ENCODE results near the gene HSPA6.
"Not testable (repeated sequence)": the region's sequence is repeated elsewhere in the genome, so short reads cannot be mapped to it uniquely, and the experiment has no call there.

The HSPA6 gene

DNA sequence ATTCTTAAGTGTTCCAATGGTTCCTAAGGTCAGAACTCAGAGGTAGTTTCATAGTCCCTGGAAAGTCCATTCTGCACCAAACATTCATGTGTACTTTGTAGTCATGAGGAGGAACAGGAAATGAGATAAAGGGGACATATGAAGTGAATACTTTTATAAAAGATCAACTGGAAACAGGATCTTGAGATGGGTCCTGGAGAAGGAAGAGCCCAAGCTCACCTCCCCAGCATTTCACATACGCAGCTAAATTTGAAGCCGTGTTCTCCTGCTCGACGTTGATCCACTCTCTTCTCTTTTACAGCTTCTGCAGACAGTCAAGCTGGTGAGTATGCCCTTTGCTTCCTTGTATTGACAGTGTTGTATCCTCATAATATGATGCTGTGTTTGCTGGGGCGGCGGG lies 18.7 kb upstream of the HSPA6 start:
- no peak for DNase-seq

GRCh38 chr1:161506336-161507223 lies 17.8 kb upstream of the HSPA6 start:
- no peak for DNase-seq

DNA sequence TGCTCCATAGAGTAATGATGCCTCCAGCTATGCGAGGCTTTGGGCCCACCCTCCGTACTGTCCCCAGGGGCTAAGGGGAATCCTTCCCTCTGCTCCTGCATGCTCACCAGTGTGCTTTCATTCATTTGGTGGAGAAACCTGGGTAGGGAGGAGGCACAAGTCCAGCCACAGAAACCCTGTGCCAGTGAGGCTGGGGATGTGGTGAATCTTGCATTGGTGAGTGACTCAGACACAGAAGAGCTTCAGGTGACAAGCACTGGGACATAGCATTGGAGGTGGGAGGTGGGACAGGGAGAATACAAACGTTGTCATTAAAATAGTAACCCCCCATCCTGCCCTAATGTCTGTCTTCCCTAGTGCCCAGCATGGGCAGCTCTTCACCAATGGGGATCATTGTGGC lies 13.9 kb upstream of the HSPA6 start:
- no peak for DNase-seq

DNA sequence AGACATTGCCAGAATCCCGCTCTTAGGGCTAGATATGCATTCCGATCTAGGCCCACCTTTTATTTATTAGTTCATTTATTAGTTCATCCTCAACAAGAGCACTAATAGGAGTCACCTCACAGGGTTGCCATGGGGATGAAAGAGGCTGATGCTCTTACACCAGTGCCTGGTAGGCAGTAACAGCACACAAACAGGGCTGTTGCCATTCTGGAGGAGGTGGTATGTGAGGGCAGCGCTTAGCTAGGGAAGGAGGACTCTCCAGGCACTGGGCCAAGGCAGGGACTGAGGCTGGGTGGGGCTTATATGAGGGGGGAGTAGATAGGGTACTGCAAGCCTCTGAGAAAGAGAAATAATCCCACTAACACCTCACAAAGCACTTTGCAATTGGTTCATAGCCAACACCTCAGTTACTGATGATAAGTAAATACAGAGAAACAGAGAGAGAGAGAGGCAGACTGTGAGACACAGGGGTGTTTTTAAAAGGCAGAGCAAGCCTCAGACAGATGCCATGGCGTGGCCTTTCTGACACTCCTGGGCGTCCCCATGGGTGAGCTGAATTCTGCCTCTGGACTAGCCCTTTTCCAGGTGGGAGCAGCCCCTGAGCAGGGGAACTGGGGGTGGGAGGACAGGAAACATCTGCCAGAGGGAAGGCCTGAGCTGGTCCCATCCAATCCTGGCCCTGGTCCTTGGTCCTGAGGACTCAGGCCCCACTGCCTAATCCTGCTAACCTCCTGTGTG lies 13.2 kb upstream of the HSPA6 start:
- no peak for DNase-seq

- no peak for DNase-seq
Measured at GRCh38 chr1:161511756-161512060, 12.6 kb upstream of the HSPA6 start.

- not testable (repeated sequence) for DNase-seq
Measured at GRCh38 chr1:161512636-161513447, 11.5 kb upstream of the HSPA6 start.

- DNase-seq, result not testable (repeated sequence)
Measured at GRCh38 chr1:161513448-161513780, 10.9 kb upstream of the HSPA6 start.

- not testable (repeated sequence) for DNase-seq
Measured at GRCh38 chr1:161513953-161514352, 10.4 kb upstream of the HSPA6 start.

DNA sequence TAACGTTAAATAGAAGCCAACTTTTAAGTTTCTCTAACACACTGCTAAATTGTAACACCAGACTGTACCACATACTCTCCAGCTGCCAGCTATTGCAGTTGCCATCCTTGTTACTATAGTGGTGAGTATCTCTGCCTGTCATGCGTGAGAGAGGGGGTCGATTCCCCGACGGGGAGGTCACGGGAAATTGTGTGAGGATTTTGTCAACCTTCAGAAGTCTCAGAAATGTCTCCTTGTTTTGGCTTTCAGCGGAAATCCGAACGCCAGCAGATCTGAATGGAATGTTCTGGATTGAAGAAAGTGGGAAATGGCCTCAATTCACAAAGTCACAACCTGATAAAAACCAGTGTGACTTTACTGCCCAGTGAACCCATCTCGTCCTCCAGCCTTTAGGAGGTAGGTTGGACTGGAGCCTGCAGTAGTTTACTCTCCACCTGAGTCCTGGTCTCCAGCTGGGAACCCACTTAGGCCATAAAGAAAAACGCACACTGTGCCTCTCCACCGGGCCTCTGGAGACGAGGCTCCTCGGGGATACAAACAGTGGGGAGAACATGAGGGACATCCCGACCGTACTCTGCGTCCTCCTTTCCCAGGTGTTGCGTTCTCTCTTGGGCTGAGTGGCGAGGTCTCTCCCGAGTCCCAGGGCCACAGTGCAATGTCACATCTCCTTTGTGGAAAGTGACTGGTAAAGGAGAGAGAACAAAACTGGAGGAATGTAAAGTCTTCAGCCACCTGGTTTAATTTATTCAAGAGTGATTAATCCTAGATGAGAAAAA lies 1.1 kb upstream of the HSPA6 start:
- DNase-seq, result not testable (repeated sequence)

GRCh38 chr1:161524742-161525291 lies 477 bp downstream of the HSPA6 start:
- DNase-seq, result not testable (repeated sequence)

DNA sequence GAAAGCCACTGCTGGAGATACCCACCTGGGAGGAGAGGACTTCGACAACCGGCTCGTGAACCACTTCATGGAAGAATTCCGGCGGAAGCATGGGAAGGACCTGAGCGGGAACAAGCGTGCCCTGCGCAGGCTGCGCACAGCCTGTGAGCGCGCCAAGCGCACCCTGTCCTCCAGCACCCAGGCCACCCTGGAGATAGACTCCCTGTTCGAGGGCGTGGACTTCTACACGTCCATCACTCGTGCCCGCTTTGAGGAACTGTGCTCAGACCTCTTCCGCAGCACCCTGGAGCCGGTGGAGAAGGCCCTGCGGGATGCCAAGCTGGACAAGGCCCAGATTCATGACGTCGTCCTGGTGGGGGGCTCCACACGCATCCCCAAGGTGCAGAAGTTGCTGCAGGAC lies 981 bp downstream of the HSPA6 start:
- not testable (repeated sequence) for DNase-seq

- DNase-seq, result not testable (repeated sequence)
Measured at GRCh38 chr1:161525918-161526317, 1.6 kb downstream of the HSPA6 start.

DNA sequence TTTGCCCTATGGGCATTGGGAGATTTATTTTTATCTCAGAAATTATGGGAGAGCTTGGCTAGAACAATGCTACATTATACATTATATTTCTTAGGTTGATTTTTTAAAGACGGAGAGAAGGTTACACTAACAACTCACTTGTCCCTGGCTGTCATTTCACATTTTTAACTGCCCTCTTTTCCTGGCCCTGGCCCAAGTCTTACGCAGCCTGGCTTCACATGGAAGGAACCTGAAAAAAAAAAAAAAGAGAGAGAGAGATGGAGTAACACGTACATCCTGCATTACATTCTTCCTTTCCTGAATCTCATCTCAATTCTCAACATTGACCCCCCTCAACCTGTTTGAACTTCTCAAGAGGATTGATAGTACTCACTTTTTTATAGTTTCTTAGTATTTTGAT lies 4.2 kb downstream of the HSPA6 start:
- not testable (repeated sequence) for DNase-seq

- not testable (repeated sequence) for DNase-seq
Measured at GRCh38 chr1:161529463-161530104, 5.2 kb downstream of the HSPA6 start.

GRCh38 chr1:161530158-161530557 lies 5.8 kb downstream of the HSPA6 start:
- peak; percentile 67 for DNase-seq

GRCh38 chr1:161530671-161531641 lies 6.6 kb downstream of the HSPA6 start:
- peak; percentile 83 for DNase-seq

GRCh38 chr1:161531986-161532643 lies 7.8 kb downstream of the HSPA6 start:
- no peak for DNase-seq

DNA sequence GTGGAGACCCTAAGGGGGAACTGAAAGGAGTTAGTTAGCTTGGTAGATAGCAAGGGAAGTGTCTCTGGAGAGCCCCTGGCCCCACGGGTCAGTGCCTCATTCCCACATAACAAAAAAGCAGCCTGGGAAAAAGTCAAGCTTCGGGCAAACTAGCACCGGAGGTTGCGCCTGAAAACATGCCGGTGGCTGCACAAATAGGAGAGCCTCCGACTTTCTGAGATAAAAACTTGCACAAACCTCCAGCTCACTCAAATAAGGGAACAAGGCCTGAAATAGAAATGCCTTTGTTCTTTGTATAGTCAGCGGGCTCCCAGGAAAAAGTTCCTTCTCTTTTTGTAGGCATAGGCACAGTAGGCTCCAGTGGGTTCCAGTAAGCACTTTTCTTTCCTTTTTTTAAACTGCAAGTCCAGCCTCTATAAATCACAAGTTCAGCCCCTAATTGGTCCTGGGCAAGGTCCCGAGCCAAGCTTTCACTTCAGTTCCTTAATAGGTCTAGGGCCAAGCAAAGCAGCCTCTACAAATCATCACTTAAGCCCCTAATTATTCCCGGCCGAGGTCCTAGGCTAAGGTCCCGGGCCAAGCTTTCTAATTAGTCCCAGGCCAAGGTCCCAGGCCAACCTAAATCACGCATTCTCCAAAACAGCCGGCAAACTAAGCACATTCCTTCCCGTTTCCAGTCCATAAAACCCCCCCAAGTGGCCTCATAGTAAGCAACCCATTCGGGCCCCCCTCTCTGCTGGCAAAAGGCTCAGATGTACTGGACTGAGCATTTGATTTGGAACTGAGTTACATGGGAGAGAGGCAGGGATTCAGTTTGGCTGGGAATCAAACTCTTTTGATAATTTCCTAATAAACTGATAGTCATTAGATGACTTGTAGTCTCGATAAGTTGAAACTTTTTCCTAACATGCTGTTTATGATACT lies 8.6 kb downstream of the HSPA6 start:
- DNase-seq, result not testable (repeated sequence)
